T47D (cell line): ENCODE results near the gene BOC.
A peak's percentile ranks its signal among the peaks of the same experiment; 100 is the strongest.

Source experiments
- DNase-seq, 2 experiments: peaks; one replicate each; pipeline versions ENCODE4 v3.0.0 to v3.0.0-alpha.2; 2011 to 2012; ENCODE audit warnings: low read depth in 1 of 2, low spot score in 1 of 2
- JUND ChIP-seq: IDR thresholded peaks from 2 replicates; pipeline ENCODE4 v1.6.1; 2012; ENCODE audit warnings: low read depth
- in situ Hi-C: cut with HindIII; loops from 2 replicates; pipeline ENCODE4 v1.10.0; 2016; ENCODE audit warnings: low sequenced_read_pairs, low pct_unique_long_range_greater_than_20kb

BOC gene

DNA sequence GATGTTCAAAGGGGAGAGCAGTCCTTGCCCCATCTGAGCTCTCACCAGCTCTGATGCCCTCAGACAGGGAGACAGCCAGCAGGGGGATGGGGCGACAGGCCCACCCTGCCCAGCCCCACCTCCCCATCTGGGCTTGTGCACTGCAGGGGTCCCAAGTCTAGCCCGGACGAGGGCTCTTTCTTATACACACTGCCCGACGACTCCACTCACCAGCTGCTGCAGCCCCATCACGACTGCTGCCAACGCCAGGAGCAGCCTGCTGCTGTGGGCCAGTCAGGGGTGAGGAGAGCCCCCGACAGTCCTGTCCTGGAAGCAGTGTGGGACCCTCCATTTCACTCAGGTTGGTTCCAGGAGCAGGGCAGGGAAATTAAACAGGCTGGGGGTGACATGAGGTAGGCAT lies 73.9 kb downstream of the BOC start:
- no peak for DNase-seq
- in situ Hi-C loops = no loop called here
- TF ChIP-seq JUND = no peak

GRCh38 chr3:113285741-113286140 lies 74.4 kb downstream of the BOC start:
- DNase-seq = no peak
- in situ Hi-C loops = no loop called here
- no peak for TF ChIP-seq JUND

DNA sequence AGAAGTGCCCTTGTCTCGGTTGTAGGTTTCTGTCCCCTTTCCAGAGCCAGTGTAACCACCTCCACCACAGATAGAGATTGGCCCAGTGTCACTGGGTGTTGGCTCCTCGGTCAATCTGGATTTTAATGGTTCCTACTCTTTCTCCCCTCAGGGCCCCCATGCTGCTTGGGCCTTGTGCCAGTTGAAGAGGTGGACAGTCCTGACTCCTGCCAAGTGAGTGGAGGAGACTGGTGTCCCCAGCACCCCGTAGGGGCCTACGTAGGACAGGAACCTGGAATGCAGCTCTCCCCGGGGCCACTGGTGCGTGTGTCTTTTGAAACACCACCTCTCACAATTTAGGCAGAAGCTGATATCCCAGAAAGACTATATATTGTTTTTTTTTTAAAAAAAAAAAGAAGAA lies 75.2 kb downstream of the BOC start:
- no peak for TF ChIP-seq JUND
- in situ Hi-C loops = no loop called here
- no peak for DNase-seq

GRCh38 chr3:113287111-113287802 lies 75.9 kb downstream of the BOC start:
- TF ChIP-seq JUND = no peak
- in situ Hi-C loops = no loop called here
- peak; percentile 37 to 40 for DNase-seq

- DNase-seq = peak; percentile 47 to 72
- in situ Hi-C loops = no loop called here
- no peak for TF ChIP-seq JUND
Measured at GRCh38 chr3:113287803-113288648, 76.7 kb downstream of the BOC start.

DNA sequence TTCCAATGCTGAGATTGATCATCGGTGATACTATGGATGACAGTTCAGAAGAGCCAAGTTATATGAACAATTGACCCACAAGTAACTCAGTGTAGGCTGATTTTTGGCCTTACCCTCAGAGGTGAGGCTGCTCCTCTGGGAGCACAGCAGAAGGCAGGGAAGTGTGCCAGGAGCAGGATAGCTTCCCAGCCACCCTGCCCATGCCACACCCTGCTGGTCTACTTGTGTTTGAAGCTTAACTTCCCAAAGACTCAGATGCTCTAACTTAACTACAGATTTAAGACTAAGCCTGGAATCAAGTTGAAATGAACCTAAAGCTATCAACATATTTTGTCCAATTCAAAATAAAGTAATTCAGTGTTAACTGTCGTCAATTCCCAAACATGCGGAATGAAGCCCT lies 77.5 kb downstream of the BOC start:
- TF ChIP-seq JUND = no peak
- in situ Hi-C loops = no loop called here
- no peak for DNase-seq

DNA sequence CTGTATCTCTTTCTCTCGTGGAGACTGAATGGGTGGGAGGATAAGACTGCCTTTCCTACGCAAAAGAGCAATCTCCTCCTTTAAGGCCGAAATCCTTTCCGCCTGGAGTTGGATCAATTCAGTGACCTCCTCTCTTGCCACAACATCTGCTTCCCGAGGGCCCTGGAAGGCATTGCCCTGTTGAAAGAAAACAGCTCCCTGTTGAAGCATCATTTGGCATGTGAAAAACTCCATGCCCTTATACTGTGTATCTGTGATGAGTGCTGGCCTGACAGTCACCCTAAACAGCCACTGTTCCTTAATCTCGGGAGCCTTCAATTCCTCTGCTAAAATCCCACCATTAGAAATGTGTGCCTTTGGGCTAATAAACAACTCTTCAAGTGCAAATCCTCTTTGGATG lies 80.2 kb downstream of the BOC start:
- TF ChIP-seq JUND = no peak
- in situ Hi-C loops = no loop called here
- no peak for DNase-seq

- DNase-seq = no peak
- no peak for TF ChIP-seq JUND
- in situ Hi-C loops = no loop called here
Measured at GRCh38 chr3:113292933-113293332, 81.6 kb downstream of the BOC start.

DNA sequence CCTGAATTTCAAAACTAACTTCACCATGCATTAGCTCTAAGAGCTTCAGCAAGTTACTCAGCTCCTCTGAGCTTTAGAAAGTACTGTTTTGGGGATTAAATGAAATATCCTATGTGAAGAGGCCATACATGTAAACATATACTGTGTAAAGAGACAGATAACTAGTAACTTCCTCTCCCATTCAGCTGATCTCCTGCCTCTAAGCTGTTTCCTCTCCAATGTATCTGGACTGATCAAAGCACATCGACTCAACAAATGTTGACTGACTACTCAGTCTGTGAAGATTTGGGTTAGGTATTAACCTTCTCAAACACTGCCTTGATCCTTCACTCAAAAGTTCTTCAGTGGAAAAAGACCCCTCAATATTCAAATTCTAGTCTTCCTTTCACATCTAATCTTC lies 82.0 kb downstream of the BOC start:
- no peak for TF ChIP-seq JUND
- no peak for DNase-seq
- in situ Hi-C loops = no loop called here

- TF ChIP-seq JUND = no peak
- in situ Hi-C loops = no loop called here
- DNase-seq = no peak
Measured at GRCh38 chr3:113295463-113295862, 84.1 kb downstream of the BOC start.

DNA sequence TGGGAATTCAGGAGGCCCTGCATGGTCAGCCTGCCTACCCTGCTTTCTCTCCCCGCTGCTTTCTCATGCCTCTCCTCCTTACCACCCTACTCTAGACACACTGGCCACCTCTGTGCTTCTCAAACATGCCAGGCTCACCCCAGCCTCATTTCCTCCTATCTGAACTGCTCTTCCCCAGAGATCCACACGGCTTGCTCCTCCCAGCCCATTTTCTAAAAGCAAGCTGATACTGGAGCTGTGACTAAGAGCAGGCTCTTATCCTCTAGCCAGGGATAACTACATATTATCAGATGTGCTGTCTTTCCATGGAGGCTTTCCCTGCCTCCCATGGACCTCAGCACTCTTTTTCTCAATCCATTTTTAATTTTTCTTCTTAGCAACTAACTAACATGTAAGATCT lies 85.9 kb downstream of the BOC start:
- DNase-seq = no peak
- in situ Hi-C loops = no loop called here
- TF ChIP-seq JUND = no peak

DNA sequence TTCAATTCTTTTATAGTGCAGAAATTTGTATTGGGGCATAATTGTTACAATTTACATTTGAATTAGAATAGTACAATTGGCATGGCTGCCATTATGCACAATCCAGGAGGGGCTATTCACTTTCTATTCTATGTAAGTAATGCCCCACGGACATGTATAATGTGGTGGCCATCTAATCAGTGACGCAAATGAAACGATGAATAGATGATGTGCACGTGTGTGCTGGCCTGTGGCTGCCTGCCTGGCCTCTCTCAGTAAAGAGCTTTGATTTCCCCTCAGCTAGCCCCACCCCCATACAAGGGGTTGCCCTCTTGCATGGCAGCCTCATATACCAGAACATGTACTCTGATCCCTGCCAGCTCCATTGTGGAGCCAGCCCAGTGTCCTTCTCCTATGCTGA lies 86.5 kb downstream of the BOC start:
- no peak for DNase-seq
- in situ Hi-C loops = no loop called here
- no peak for TF ChIP-seq JUND

- in situ Hi-C loops = no loop called here
- DNase-seq = no peak
Measured at GRCh38 chr3:113300596-113300995, 89.2 kb downstream of the BOC start.

More at GRCh38 chr3:113300596-113300995, 89.2 kb downstream of the BOC start:
- no peak for TF ChIP-seq JUND
